Endodermal cell (in vitro differentiated cells): Measurements from ENCODE around the gene PSMD12. TPM values are rescaled to one million over a fixed set of nuclear protein-coding genes. Genes with fewer than 3 reads are reported as not detected.

Source experiments
- DNase-seq: peaks from one replicate; pipeline ENCODE4 v3.0.0-alpha.2; 2017
- H3K27ac ChIP-seq: 2 replicates; pipeline ENCODE4 v1.5.1; 2013; ENCODE audit warnings: mild to moderate bottlenecking, low read depth, low read length, moderate library complexity
- H3K27me3 ChIP-seq: 2 replicates; pipeline ENCODE4 v1.6.1; 2013; ENCODE audit warnings: mild to moderate bottlenecking, low read length, moderate library complexity; ENCODE audit not compliant: insufficient read depth, control insufficient read depth, poor library complexity, severe bottlenecking
- H3K36me3 ChIP-seq: 2 replicates; pipeline ENCODE4 v1.7.0; 2013; ENCODE audit warnings: mild to moderate bottlenecking, low read length, moderate library complexity; ENCODE audit not compliant: control insufficient read depth, insufficient read depth
- H3K4me1 ChIP-seq: one replicate; pipeline ENCODE4 v1.7.0; 2013; ENCODE audit warnings: low read length; ENCODE audit not compliant: control insufficient read depth, insufficient read depth
- H3K4me3 ChIP-seq: 2 replicates; pipeline ENCODE4 v1.5.1; 2013; ENCODE audit warnings: mild to moderate bottlenecking, low read length, moderate library complexity
- H3K9ac ChIP-seq: 2 replicates; pipeline ENCODE4 v1.6.1; 2013; ENCODE audit warnings: mild to moderate bottlenecking, low read length, moderate library complexity; ENCODE audit not compliant: poor library complexity, severe bottlenecking; ENCODE audit errors: extremely low read depth
- H3K9me3 ChIP-seq: 2 replicates; pipeline ENCODE4 v1.6.1; 2013; ENCODE audit warnings: mild to moderate bottlenecking, low read length, moderate library complexity; ENCODE audit not compliant: control insufficient read depth
- H3K27ac Mint-ChIP-seq: 2 replicates; pipeline ENCODE4 v1.8.0; 2020; ENCODE audit warnings: mixed read lengths
- H3K27me3 Mint-ChIP-seq: 2 replicates; pipeline ENCODE4 v1.8.0; 2021; ENCODE audit warnings: mild to moderate bottlenecking, mixed read lengths; ENCODE audit not compliant: insufficient read depth
- H3K36me3 Mint-ChIP-seq: 2 replicates; pipeline ENCODE4 v1.8.0; 2020; ENCODE audit warnings: low read depth, mixed read lengths
- H3K4me1 Mint-ChIP-seq: 2 replicates; pipeline ENCODE4 v1.8.0; 2020; ENCODE audit warnings: mixed read lengths
- H3K4me3 Mint-ChIP-seq: 2 replicates; pipeline ENCODE4 v1.8.0; 2020; ENCODE audit warnings: mild to moderate bottlenecking, moderate library complexity, mixed read lengths
- H3K9me3 Mint-ChIP-seq: 2 replicates; pipeline ENCODE4 v1.8.0; 2020; ENCODE audit warnings: mild to moderate bottlenecking, mixed read lengths
- CTCF ChIP-seq: fragments of 200-600 bp; sonication (generic); conservative IDR thresholded peaks from 2 replicates; pipeline ENCODE4 v1.5.0; 2021; ENCODE audit warnings: antibody characterized with exemption, mild to moderate bottlenecking
- WGBS, 2 experiments: methylation state at CpG; one replicate each; pipeline versions ENCODE4 v1.1.5 to v1.1.7; 2013; ENCODE audit warnings: missing lambda C conversion rate in 2 of 2, mixed read lengths in 1 of 2; ENCODE audit not compliant: insufficient coverage in 1 of 2, insufficient read length in 1 of 2; 5-methylcytosine and 5-hydroxymethylcytosine counted together
- total RNA-seq, 2 donors: library from RNA; stranded (reverse); fragmentation: NEBNext Ultra II Directional in 1 of 2; extraction: Animal tissue kit (Norgen Biotek cat#: 25700) in 1 of 2; gene quantifications; 2 replicates in 1 of 2; 3 replicates in 1 of 2; pipeline ENCODE4 v1.2.1, GENCODE V29; 2021

The PSMD12 gene
- total RNA-seq, 2 donors from 2014 or later, result 70.9 to 71.7 TPM

GRCh38 chr17:67360880-67361279, 5.5 kb downstream of the PSMD12 start:
- peaks cover 3% of the 10 kb centered on the region for H3K4me1 ChIP-seq
- no peak overlapping the region for H3K4me3 ChIP-seq
- H3K9ac ChIP-seq, result no peak overlapping the region
- H3K4me3 Mint-ChIP-seq, result no peak overlapping the region
- H3K27me3 Mint-ChIP-seq, result no peaks in the 10 kb centered on the region
- no peak for TF ChIP-seq CTCF
- peaks cover 50% of the 10 kb centered on the region for H3K36me3 Mint-ChIP-seq
- no peak for DNase-seq
- peaks cover 15% of the 10 kb centered on the region for H3K4me1 Mint-ChIP-seq
- no peak overlapping the region for H3K27ac Mint-ChIP-seq
- peaks cover 65% of the 10 kb centered on the region for H3K36me3 ChIP-seq
- 80 to 100% methylated on average over 1 of the region's 1 CpG for WGBS, 2 experiments
- no peaks in the 10 kb centered on the region for H3K9me3 ChIP-seq
- H3K27me3 ChIP-seq, result no peaks in the 10 kb centered on the region
- no peak overlapping the region for H3K27ac ChIP-seq
- H3K9me3 Mint-ChIP-seq, result no peaks in the 10 kb centered on the region

DNA sequence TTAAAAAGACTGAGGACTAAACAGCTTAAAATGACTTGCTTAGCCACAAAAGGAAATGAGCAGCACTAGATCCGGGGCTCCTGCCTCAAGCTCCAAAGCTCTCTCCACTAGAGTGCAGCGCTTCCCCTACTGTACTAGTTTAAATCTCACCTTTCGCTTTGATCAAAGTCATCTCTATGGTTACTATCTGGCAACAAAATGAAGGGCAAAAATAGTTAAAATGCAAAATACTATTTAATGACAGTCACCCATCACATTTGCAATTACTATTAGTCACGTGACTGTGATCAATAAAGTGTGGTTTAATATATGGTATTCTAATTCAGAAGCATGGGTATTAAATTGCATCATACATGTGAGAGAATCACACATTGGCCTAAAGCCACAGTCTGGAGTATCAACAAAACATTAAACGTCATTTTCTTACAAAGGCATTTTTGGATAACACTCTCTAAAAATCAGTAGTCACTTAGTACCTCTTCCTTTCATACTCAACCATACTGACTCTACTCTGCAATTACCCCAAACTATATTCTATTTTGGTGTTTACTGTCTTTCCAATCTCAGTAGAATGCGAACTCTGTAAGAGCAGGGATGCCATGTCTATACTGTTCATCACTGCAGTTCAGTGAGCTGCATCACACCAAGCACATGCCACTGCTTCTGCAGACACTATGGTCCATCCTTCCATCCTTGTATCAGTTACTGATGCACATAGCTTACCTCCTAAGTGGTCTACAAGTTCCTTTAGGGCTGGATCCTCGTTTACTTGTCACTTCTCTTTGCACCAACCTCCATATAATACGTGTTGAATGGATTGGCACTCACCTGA, 6.2 kb downstream of the PSMD12 start:
- H3K36me3 Mint-ChIP-seq, result peaks cover 57% of the 10 kb centered on the region

DNA sequence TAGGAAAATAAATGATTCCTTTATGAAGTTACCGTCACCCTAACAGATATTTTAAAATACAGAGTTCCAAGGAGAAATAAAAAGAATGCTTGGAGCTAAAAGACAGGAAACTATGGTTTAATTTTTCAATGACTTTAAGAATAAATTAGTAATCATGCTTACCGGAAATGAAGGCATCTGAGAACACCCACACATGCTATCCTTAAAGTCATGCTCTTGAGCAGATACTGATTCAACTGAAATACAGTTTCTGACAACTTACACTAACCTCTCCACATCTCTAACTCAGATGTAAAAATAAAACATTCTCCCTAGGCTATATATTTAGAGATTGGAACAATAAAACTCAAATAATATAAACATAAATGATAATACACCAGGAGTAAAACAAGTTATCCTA, 7.8 kb downstream of the PSMD12 start:
- no peak overlapping the region for H3K4me3 ChIP-seq
- Mint-ChIP-seq H3K9me3 (no peaks in the 10 kb centered on the region), H3K27me3 (no peaks in the 10 kb centered on the region), H3K36me3 (peaks cover 65% of the 10 kb centered on the region), H3K4me3 (no peak overlapping the region), H3K27ac (no peak overlapping the region), H3K4me1 (no peaks in the 10 kb centered on the region)
- H3K4me1 ChIP-seq, result no peaks in the 10 kb centered on the region
- peaks cover 79% of the 10 kb centered on the region for H3K36me3 ChIP-seq
- no peak overlapping the region for H3K9ac ChIP-seq
- H3K9me3 ChIP-seq, result no peaks in the 10 kb centered on the region
- WGBS, 2 experiments, result 100% methylated on average over 2 of the region's 2 CpGs; no CpG with 5 or more reads in 1 of the 2 experiments
- H3K27me3 ChIP-seq, result no peaks in the 10 kb centered on the region
- no peak for TF ChIP-seq CTCF
- no peak overlapping the region for H3K27ac ChIP-seq
- DNase-seq, result no peak

More for the DNA sequence above, 6.2 kb downstream of the PSMD12 start:
- Histone ChIP-seq H3K4me3 (no peak overlapping the region), H3K9me3 (no peaks in the 10 kb centered on the region), H3K9ac (no peak overlapping the region), H3K27ac (no peak overlapping the region), H3K36me3 (peaks cover 72% of the 10 kb centered on the region), H3K4me1 (peaks cover 1% of the 10 kb centered on the region), H3K27me3 (no peaks in the 10 kb centered on the region)
- no peaks in the 10 kb centered on the region for H3K9me3 Mint-ChIP-seq
- TF ChIP-seq CTCF, result peak; percentile 71
- H3K4me1 Mint-ChIP-seq, result peaks cover 9% of the 10 kb centered on the region
- WGBS, 2 experiments, result 86 to 89% methylated on average over 6 to 8 of the region's 8 CpGs
- DNase-seq, result peak; percentile 78
- H3K4me3 Mint-ChIP-seq, result no peak overlapping the region
- H3K27me3 Mint-ChIP-seq, result no peaks in the 10 kb centered on the region
- peak overlapping the region; percentile 7 for H3K27ac Mint-ChIP-seq
